Epithelial cell of esophagus (primary cell): ENCODE data around the gene METRNL.
A peak's percentile ranks its signal among the peaks of the same experiment; 100 is the strongest.
"Not testable (repeated sequence)": the region's sequence is repeated elsewhere in the genome, so short reads cannot be mapped to it uniquely, and the experiment has no call there.

Source experiments
- DNase-seq: peaks from one replicate; pipeline ENCODE4 v3.0.0; 2010; ENCODE audit warnings: low read depth
- H3K4me3 ChIP-seq: 2 replicates; pipeline ENCODE4 v1.5.1; 2011; ENCODE audit warnings: mild to moderate bottlenecking, low read length, control low read depth
- CTCF ChIP-seq: IDR thresholded peaks from 2 replicates; pipeline ENCODE4 v1.5.1; 2011; ENCODE audit warnings: low read depth, mild to moderate bottlenecking, low read length, control low read depth, inconsistent platforms; ENCODE audit not compliant: insufficient read depth; ENCODE audit errors: missing control alignments

The METRNL gene

GRCh38 chr17:83079352-83079747 is at the start of gene METRNL:
TSS of gene METRNL (plus strand) at chr17:83079609. CDS start at chr17:83079816, 207 bp downstream.
- no peak for TF ChIP-seq CTCF
- peak; percentile 66 for DNase-seq
- H3K4me3 ChIP-seq = peak within 1 kb of the TSS; percentile 37

- no peak for DNase-seq
- H3K4me3 ChIP-seq = no peak overlapping the region
- no peak for TF ChIP-seq CTCF
Measured at GRCh38 chr17:83030432-83030831, 49.0 kb upstream of the METRNL start.

- no peak overlapping the region for H3K4me3 ChIP-seq
- no peak for TF ChIP-seq CTCF
- no peak for DNase-seq
Measured at GRCh38 chr17:83031321-83031945, 48.0 kb upstream of the METRNL start.

- DNase-seq, H3K4me3 ChIP-seq: not testable (repeated sequence)
Measured at GRCh38 chr17:83031946-83032451, 47.4 kb upstream of the METRNL start.

GRCh38 chr17:83032781-83033180 is 46.6 kb upstream of the METRNL start:
- no peak overlapping the region for H3K4me3 ChIP-seq
- TF ChIP-seq CTCF = no peak
- no peak for DNase-seq

GRCh38 chr17:83034525-83034924 is 44.9 kb upstream of the METRNL start:
- no peak for DNase-seq
- no peak overlapping the region for H3K4me3 ChIP-seq
- TF ChIP-seq CTCF = no peak

- no peak for TF ChIP-seq CTCF
- no peak overlapping the region for H3K4me3 ChIP-seq
- no peak for DNase-seq
Measured at GRCh38 chr17:83035722-83036121, 43.7 kb upstream of the METRNL start.

- no peak for TF ChIP-seq CTCF
- H3K4me3 ChIP-seq = no peak overlapping the region
- DNase-seq = no peak
Measured at GRCh38 chr17:83036193-83036592, 43.2 kb upstream of the METRNL start.
